ENCODE data around the gene PELI2. TPM values are rescaled to one million over a fixed set of nuclear protein-coding genes. Genes with fewer than 3 reads are reported as not detected.

PELI2 gene
- total RNA-seq, 1 donor from 2014 or later = 33.7 TPM

DNA sequence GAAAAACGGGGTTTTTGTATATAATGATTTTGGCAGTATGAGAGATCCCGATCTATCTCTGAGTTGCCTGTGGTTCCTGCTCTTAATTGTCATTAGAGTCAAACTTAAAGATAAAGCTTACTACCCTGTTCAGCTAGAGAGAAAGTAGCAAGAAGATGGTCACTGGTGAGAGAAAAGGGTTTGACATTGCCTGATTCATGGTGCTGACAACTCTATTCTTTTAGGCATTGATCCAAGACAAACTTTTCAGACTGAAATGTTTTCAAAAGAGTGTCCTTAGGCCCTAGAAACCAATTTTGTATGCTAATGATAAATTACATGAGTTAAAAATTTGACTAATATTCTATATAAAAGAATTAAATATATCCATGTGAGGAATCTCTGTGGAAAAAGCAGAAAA lies 35.1 kb downstream of the PELI2 start:
- H3K36me3 Mint-ChIP-seq = no peaks in the 10 kb centered on the region
- no peak for TF ChIP-seq CTCF (conservative IDR thresholded peaks at IDR 0.05)

GRCh38 chr14:56154321-56154720 lies 36.1 kb downstream of the PELI2 start:
- Mint-ChIP-seq H3K9me3 (no peaks in the 10 kb centered on the region), H3K27me3 (no peaks in the 10 kb centered on the region), H3K4me3 (no peak overlapping the region), H3K36me3 (no peaks in the 10 kb centered on the region), H3K27ac (no peak overlapping the region), H3K4me1 (ENCODE audit: unreplicated experiment) (peaks cover 25% of the 10 kb centered on the region)
- DNase-seq (ENCODE audit: extremely low spot score, unreplicated experiment) = no peak
- no peak for TF ChIP-seq CTCF (conservative IDR thresholded peaks at IDR 0.05)

More for the DNA sequence above, 35.1 kb downstream of the PELI2 start:
- Mint-ChIP-seq H3K4me1 (ENCODE audit: unreplicated experiment) (peaks cover 33% of the 10 kb centered on the region), H3K4me3 (no peak overlapping the region), H3K27me3 (no peaks in the 10 kb centered on the region), H3K27ac (no peak overlapping the region), H3K9me3 (no peaks in the 10 kb centered on the region)
- no peak for DNase-seq (ENCODE audit: extremely low spot score, unreplicated experiment)

DNA sequence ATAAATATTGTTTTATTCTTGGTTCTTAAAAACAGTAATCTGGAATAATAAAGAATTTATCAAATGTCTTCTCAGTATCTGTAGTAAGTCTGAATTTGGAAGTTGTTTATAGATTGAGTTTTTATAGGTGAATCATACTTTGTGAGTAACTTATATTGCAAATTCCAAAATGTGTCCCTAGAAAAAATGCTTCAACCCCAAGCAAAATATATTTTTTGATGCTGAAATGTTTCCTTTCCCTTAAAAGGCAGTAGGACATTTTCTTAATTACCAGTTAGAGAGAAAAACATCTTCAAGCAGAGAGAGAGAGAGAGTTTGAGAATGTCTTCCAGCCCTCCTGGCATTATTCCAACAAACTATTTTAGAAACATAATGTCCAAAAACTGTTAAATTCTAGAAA lies 37.9 kb downstream of the PELI2 start:
- no peaks in the 10 kb centered on the region for H3K36me3 Mint-ChIP-seq
- no peaks in the 10 kb centered on the region for H3K9me3 Mint-ChIP-seq
- H3K27ac Mint-ChIP-seq = no peak overlapping the region
- no peak for DNase-seq (ENCODE audit: extremely low spot score, unreplicated experiment)
- no peak overlapping the region for H3K4me3 Mint-ChIP-seq
- peaks cover 32% of the 10 kb centered on the region for H3K4me1 Mint-ChIP-seq (ENCODE audit: unreplicated experiment)
- no peak for TF ChIP-seq CTCF (conservative IDR thresholded peaks at IDR 0.05)
- H3K27me3 Mint-ChIP-seq = no peaks in the 10 kb centered on the region

- Mint-ChIP-seq H3K27me3 (no peaks in the 10 kb centered on the region), H3K27ac (no peak overlapping the region), H3K4me3 (no peak overlapping the region), H3K4me1 (ENCODE audit: unreplicated experiment) (peaks cover 22% of the 10 kb centered on the region), H3K36me3 (peaks cover 13% of the 10 kb centered on the region), H3K9me3 (peaks cover 4% of the 10 kb centered on the region)
- no peak for DNase-seq (ENCODE audit: extremely low spot score, unreplicated experiment)
- TF ChIP-seq CTCF (conservative IDR thresholded peaks at IDR 0.05) = no peak
Observed at GRCh38 chr14:56159066-56159465, 40.9 kb downstream of the PELI2 start.

- Mint-ChIP-seq H3K4me1 (ENCODE audit: unreplicated experiment) (peaks cover 22% of the 10 kb centered on the region), H3K4me3 (no peak overlapping the region), H3K36me3 (peaks cover 17% of the 10 kb centered on the region), H3K9me3 (peaks cover 4% of the 10 kb centered on the region), H3K27me3 (no peaks in the 10 kb centered on the region), H3K27ac (no peak overlapping the region)
- DNase-seq (ENCODE audit: extremely low spot score, unreplicated experiment) = no peak
- no peak for TF ChIP-seq CTCF (conservative IDR thresholded peaks at IDR 0.05)
Observed at GRCh38 chr14:56160088-56160487, 41.9 kb downstream of the PELI2 start.

DNA sequence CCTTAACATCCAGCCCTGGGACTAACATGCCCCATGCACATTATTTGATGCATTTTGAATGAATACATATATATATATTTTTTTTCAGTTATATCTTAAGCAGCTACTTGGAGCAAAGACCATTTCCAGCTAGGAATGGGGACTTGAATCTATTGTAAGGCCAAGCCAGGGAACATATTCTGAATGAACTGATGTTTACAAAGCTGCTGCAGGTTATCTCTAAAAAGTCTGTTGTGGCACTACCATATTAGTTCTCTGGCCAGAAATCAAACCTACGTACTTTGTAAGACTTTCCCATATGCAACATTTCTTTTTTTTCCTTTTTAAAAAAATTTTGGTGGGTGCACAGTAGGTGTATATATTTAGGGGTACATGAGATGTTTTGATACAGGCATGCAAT lies 43.4 kb downstream of the PELI2 start:
- no peak for TF ChIP-seq CTCF (conservative IDR thresholded peaks at IDR 0.05)
- H3K27me3 Mint-ChIP-seq = no peaks in the 10 kb centered on the region
- no peak for DNase-seq (ENCODE audit: extremely low spot score, unreplicated experiment)
- H3K27ac Mint-ChIP-seq = no peak overlapping the region
- no peak overlapping the region for H3K4me3 Mint-ChIP-seq
- peaks cover 15% of the 10 kb centered on the region for H3K4me1 Mint-ChIP-seq (ENCODE audit: unreplicated experiment)
- H3K36me3 Mint-ChIP-seq = peaks cover 25% of the 10 kb centered on the region
- peaks cover 14% of the 10 kb centered on the region for H3K9me3 Mint-ChIP-seq

Data from type B pancreatic cell (in vitro differentiated cells).